ENCODE measurements around the gene SSTR1.
"Not testable (repeated sequence)": the region's sequence is repeated elsewhere in the genome, so short reads cannot be mapped to it uniquely, and the experiment has no call there.

Gene SSTR1

GRCh38 chr14:38207736-38208617 lies at the start of gene SSTR1:
Gene SSTR1, plus strand, starts transcription at chr14:38207904. Its CDS starts 1,486 bp downstream, at chr14:38209390.
- DNase-seq, result no peak

DNA sequence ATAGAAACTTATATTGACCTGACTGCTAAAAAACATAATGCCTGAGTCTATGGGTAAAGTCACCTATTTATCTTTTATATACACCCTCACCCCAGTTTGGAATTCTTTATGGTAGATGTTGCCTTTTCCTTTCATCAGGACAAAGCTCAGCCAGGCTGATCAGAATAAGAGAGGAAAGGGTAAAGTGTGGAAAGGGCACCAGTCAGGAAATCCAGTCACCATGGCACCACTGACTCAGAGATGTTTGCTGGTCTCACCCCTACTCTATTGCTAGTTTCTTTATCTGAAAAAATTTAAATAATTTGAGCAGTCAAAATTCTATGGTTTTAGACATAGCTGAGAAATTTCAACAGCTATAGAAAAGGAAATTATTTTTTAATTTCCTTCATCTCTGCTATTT lies 49.2 kb upstream of the SSTR1 start:
- no peak for DNase-seq

GRCh38 chr14:38168416-38168815 lies 39.3 kb upstream of the SSTR1 start:
- DNase-seq, result no peak

- DNase-seq, result no peak
Measured at GRCh38 chr14:38171197-38171596, 36.5 kb upstream of the SSTR1 start.

DNA sequence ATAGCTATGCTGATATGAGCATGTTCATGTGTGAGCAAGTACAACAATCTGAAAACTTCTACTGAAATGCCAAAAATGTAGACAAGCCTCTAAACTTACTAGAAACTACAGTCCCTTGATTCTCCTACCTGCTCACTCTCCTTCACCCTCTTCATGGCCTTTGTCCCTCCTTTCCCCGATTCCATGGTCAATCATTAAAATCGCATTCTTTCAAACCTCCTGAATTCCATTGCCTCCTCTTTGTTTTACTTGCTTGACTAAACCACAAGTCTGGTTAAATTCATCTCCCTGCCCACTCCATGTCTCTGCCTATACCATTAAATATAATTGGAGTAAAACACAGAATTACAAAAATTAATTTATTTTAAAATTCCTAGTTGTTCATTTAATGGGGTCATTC lies 33.0 kb upstream of the SSTR1 start:
- DNase-seq, result no peak

DNA sequence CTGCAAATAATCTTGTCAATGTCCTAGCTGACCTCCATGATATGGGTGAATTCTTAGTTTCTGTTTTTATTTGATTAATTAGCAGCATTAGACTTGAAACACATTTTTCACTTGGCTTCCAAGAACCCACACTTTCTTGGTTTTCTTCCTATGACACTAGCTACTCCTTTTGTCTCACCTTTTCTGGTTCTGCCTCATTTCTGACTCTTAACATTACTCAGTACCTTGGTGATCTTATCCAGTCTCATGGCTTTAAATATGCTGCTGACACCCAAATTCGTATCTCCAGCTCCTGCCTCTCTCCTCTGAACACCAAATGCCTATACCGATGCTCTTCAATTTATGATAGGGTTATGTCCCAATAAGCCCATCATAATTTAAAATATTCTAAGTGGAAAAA lies 32.0 kb upstream of the SSTR1 start:
- DNase-seq, result no peak

GRCh38 chr14:38176379-38176778 lies 31.3 kb upstream of the SSTR1 start:
- no peak for DNase-seq

GRCh38 chr14:38184132-38184531 lies 23.6 kb upstream of the SSTR1 start:
- no peak for DNase-seq

GRCh38 chr14:38185671-38186070 lies 22.0 kb upstream of the SSTR1 start:
- DNase-seq, result no peak

DNA sequence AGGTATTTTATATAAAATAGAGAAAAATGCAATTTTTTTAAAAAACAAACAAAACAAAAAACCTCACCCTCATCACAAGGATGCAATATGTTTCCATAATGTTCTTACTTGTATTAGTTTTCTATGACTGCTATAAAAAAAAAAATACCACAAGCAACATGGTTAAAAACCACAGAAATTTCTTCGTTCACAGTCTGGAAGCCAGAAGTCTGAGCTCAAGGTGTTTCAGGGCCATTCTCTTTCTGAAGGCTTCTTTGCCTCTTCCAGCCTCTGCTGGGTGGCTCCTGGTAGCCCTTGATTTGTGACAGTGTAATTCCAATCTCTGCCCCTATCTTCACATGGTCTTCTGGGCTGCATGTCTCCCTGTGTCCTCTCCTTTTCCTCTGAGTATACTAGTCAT lies 21.5 kb upstream of the SSTR1 start:
- DNase-seq, result no peak

DNA sequence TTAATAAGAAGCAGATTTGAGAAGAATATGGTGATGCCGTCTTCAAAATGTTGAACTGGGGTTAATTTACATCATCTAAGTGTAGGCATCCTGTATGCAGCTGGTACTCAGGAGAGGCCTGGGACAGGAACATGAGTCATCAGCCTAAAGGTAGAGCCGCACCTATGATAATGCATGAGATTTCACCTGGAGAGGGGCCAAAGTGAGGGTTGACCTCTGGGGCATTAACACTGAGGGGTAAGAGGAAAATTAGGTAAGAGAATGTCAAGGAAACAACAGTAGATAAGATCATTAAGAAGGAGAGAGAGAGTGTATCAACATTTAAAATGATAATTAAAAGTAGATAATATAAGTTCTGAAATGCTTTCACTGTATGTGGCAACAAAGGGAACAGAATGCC lies 20.2 kb upstream of the SSTR1 start:
- no peak for DNase-seq

- no peak for DNase-seq
Measured at GRCh38 chr14:38189930-38190726, 17.6 kb upstream of the SSTR1 start.

GRCh38 chr14:38190846-38191245 lies 16.9 kb upstream of the SSTR1 start:
- not testable (repeated sequence) for DNase-seq

DNA sequence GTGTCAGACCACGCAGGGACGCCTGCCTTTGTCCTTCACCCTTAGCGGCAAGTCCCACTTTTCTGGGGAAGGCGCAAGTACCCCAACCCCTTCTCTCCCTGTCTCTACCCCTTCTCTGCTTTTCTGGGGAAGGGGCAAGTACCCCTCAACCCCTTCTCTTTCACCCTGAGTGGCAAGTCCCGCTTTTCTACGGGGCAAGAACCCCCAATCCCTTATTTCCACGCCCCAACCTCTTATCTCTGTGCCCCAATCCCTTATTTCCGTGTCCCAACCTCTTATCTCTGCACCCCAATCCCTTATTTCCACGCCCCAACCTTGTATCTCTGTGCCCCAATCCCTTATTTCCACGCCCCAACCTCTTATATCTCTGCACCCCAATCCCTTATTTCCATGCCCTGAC lies 16.2 kb upstream of the SSTR1 start:
- not testable (repeated sequence) for DNase-seq

- no peak for DNase-seq
Measured at GRCh38 chr14:38197001-38197783, 10.5 kb upstream of the SSTR1 start.

GRCh38 chr14:38197784-38198335 lies 9.8 kb upstream of the SSTR1 start:
- no peak for DNase-seq

DNA sequence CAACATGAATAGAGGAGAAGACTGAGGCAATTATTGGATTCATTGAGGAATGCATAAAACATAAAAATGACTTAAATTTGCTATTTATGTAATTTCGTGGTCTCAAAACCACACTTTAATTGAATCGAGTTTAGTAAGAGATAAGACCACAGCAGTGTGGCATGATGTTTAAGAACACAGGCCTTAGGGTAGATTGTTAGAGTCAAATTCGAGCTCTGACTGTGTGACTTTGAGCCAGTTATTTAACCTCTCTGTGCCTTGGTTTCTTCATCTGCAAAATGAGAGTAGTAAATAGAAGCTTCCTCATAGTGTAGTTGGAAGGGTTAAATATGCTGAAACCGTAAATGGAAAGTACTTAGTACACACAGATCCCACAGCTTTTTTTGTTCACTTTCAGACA lies 9.3 kb upstream of the SSTR1 start:
- no peak for DNase-seq

DNA sequence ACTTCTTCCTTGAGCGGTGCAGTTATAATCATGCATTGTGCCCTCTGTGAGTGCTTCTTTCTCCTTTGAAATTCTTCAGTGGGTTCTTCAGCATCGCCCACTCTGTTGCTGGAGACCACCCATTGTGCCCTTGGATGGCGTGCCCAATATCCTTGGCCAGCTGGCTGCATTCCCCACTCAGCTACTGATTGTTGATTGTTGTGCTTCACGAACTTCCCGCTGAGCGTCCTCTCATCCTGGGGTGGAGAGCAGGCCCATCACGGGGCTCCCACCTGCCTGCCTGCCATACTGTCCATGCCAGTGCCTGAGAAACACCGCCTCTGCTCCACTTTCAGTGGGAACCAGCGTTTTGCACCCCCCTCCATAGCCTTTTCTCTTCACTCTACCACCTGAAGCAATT lies 8.6 kb upstream of the SSTR1 start:
- DNase-seq, result no peak

DNA sequence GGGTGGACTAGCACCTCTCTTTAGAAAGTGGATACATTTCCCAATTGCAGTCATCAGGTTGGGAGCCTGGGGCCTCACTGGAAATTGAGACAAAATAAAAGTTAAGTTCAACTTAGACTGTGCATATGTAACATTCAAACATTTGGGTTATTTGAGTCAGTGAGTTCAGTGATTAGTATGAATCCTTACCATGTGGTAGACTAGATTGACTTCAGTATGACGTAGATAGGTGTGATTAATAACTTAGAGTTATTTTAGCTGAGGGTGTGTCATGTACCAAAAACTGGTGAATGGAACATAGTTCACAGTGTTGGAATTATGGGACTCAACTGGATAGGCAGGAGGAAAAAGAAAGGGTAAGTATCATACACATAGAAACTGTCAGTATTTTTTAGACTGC lies 8.0 kb upstream of the SSTR1 start:
- DNase-seq, result no peak

DNA sequence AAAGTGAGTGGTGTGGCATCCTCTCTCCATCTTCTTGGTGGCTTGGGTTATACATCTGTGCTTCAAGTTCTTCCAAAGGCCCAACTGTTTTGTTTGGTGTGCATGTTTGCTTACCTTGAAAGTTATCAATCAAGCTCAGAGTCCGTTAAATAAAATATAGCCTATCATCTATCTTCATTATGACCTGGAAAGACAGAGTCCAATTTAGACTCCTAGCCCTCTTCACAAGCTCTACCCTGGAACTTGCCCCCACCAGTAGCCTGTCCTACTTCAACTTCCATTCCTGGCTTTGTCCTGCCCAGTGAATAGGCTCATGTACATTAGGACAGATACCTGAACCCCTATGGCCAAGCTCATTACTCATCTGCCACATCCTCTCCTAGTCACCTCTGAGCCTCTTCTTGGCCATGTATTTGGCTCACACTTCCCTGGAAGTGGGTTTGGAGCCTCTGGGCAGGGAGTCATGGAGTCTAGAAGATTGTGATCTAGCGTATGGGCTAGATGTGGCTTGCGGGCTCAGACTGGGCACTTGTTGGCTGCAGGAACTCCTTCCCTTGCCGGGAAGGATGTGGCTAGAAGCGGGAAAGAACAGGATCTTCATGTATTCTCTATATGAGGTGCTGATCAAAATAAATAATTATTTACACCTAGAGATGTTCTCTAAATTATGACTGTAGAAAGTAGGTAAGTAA lies 6.4 kb upstream of the SSTR1 start:
- DNase-seq, result no peak

GRCh38 chr14:38202444-38203191 lies 5.1 kb upstream of the SSTR1 start:
- no peak for DNase-seq

All from CD4-positive, alpha-beta T cell treated with Interleukin-17A for 4 hours (primary cell).